Right hindlimb (tissue), 1 donor: ENCODE measurements around the gene C6orf47.

Experiments
- DNase-seq: peaks from one replicate; pipeline ENCODE4 v3.0.0-alpha.2; 2018

C6orf47 gene

GRCh38 chr6:31687860-31688693 is 27.5 kb upstream of the C6orf47 start:
- DNase-seq = no peak

- DNase-seq = no peak
Measured at GRCh38 chr6:31687321-31687720, 26.7 kb upstream of the C6orf47 start.

GRCh38 chr6:31686483-31686882 is 25.9 kb upstream of the C6orf47 start:
- DNase-seq = no peak

GRCh38 chr6:31683591-31683990 is 23.0 kb upstream of the C6orf47 start:
- no peak for DNase-seq

- DNase-seq = no peak
Measured at GRCh38 chr6:31681135-31681671, 20.6 kb upstream of the C6orf47 start.

- peak; percentile 91 for DNase-seq
Measured at GRCh38 chr6:31680226-31681134, 19.9 kb upstream of the C6orf47 start, which contains the start of gene LY6G5C. TSS of gene LY6G5C (minus strand) at chr6:31681067. CDS start at chr6:31680373, 694 bp downstream.

GRCh38 chr6:31677955-31678354 is 17.4 kb upstream of the C6orf47 start:
- DNase-seq = no peak

GRCh38 chr6:31676904-31677303 is 16.3 kb upstream of the C6orf47 start:
- DNase-seq = no peak

- DNase-seq = no peak
Measured at GRCh38 chr6:31676322-31676903, 15.8 kb upstream of the C6orf47 start.

GRCh38 chr6:31669676-31670075 is 9.1 kb upstream of the C6orf47 start, which contains the start of gene LY6G5B:
TSS of gene LY6G5B (plus strand) at chr6:31669976. CDS start at chr6:31670951, 975 bp downstream.
- no peak for DNase-seq

GRCh38 chr6:31666337-31666965 is 5.9 kb upstream of the C6orf47 start:
- no peak for DNase-seq

- DNase-seq = peak; percentile 99
Measured at GRCh38 chr6:31665501-31666336, 5.1 kb upstream of the C6orf47 start, which contains the start of gene CSNK2B. TSS of gene CSNK2B (plus strand) at chr6:31666080. CDS start at chr6:31666832, 752 bp downstream.

- peak; percentile 94 for DNase-seq
Measured at GRCh38 chr6:31664790-31665500, 4.4 kb upstream of the C6orf47 start, which contains the start of gene GPANK1. TSS of gene GPANK1 (minus strand) at chr6:31664997. CDS start at chr6:31664478, 519 bp downstream.

GRCh38 chr6:31663961-31664789 is 3.6 kb upstream of the C6orf47 start:
- peak; percentile 35 for DNase-seq

GRCh38 chr6:31663126-31663960 is 2.8 kb upstream of the C6orf47 start:
- DNase-seq = no peak

GRCh38 chr6:31662124-31662723 is 1.6 kb upstream of the C6orf47 start:
- DNase-seq = no peak

GRCh38 chr6:31661262-31662123 is 915 bp upstream of the C6orf47 start:
- no peak for DNase-seq
